Activated CD8-positive, alpha-beta memory T cell treated with anti-CD3 and anti-CD28 coated beads for 4 hours (primary cell): ENCODE measurements around the gene TSPYL4.

ENCODE experiments used
- DNase-seq, 2 donors: peaks; one replicate each; pipeline ENCODE4 v3.0.0-alpha.2; 2020; ENCODE audit warnings: low read depth in 2 of 2

Gene TSPYL4

GRCh38 chr6:116229287-116229913 lies 24.5 kb downstream of the TSPYL4 start:
- no peak for DNase-seq

- DNase-seq: no peak
Observed at GRCh38 chr6:116223355-116223754, 30.5 kb downstream of the TSPYL4 start.

- no peak for DNase-seq
Observed at GRCh38 chr6:116221911-116222310, 32.0 kb downstream of the TSPYL4 start.

- DNase-seq: no peak
Observed at GRCh38 chr6:116221067-116221466, 32.8 kb downstream of the TSPYL4 start.

- no peak for DNase-seq
Observed at GRCh38 chr6:116218866-116219265, 35.0 kb downstream of the TSPYL4 start.

- no peak for DNase-seq
Observed at GRCh38 chr6:116218172-116218633, 35.7 kb downstream of the TSPYL4 start.

GRCh38 chr6:116217069-116217468 lies 36.8 kb downstream of the TSPYL4 start:
- no peak for DNase-seq

GRCh38 chr6:116215414-116215813 lies 38.5 kb downstream of the TSPYL4 start:
- DNase-seq: no peak

GRCh38 chr6:116214681-116215080 lies 39.2 kb downstream of the TSPYL4 start:
- DNase-seq: no peak

- DNase-seq: no peak
Observed at GRCh38 chr6:116210750-116211425, 43.0 kb downstream of the TSPYL4 start.

- DNase-seq: no peak
Observed at GRCh38 chr6:116210316-116210715, 43.6 kb downstream of the TSPYL4 start.

- no peak for DNase-seq
Observed at GRCh38 chr6:116208056-116208785, 45.7 kb downstream of the TSPYL4 start.

GRCh38 chr6:116206231-116206903 lies 47.5 kb downstream of the TSPYL4 start:
- no peak for DNase-seq

GRCh38 chr6:116205281-116205680 lies 48.6 kb downstream of the TSPYL4 start:
- no peak for DNase-seq

GRCh38 chr6:116201538-116201937 lies 52.3 kb downstream of the TSPYL4 start:
- DNase-seq: no peak

GRCh38 chr6:116200619-116201249 lies 53.1 kb downstream of the TSPYL4 start:
- DNase-seq: no peak
